ENCODE data around the gene ERBB2.

DNA sequence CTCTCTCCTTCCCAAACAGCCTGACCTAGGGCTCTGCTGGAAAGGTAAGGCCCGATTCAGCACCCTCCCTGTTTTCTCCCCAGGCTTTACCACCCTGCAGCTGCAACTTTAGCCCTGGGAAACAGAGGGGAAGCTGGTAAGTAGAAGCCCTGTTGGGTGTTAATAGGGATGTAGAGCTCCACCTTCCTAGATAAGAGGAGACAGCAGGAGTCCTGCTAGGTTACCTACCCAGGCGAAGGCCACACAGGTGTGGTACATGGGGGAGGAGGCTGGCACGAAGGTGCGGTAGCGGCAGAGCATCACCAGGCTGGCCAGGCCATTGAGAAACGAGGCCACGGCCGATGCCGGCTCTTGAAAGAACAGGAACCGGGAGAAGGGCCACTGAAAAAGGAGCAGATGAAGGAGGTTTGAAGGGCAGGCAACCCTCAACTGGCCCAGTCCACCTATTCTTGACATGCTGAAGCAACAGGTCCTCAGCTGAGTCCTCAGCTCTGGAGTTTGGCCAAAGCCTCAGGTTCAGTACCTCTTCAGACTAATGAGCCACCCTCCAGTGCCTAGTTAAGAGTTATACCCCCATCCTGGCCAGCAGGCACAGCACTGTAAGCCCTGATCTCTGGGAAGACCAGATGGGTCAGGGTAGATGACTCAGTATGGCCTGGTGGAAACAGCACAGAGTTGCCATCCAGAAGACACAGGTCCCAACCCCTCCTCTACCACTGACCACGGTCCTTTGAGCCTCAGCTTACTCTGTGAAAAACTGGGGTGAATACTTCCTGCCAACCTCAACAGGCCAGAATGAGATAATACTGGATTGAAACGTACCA lies 15.3 kb upstream of the ERBB2 start:
- TF ChIP-seq POLR2AphosphoS5 (IDR thresholded peaks at IDR 0.05) = no peak
- TF ChIP-seq, protein P1, sequence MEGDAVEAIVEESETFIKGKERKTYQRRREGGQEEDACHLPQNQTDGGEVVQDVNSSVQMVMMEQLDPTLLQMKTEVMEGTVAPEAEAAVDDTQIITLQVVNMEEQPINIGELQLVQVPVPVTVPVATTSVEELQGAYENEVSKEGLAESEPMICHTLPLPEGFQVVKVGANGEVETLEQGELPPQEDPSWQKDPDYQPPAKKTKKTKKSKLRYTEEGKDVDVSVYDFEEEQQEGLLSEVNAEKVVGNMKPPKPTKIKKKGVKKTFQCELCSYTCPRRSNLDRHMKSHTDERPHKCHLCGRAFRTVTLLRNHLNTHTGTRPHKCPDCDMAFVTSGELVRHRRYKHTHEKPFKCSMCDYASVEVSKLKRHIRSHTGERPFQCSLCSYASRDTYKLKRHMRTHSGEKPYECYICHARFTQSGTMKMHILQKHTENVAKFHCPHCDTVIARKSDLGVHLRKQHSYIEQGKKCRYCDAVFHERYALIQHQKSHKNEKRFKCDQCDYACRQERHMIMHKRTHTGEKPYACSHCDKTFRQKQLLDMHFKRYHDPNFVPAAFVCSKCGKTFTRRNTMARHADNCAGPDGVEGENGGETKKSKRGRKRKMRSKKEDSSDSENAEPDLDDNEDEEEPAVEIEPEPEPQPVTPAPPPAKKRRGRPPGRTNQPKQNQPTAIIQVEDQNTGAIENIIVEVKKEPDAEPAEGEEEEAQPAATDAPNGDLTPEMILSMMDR (IDR thresholded peaks at IDR 0.05) = no peak
- no peak for TF ChIP-seq POLR2A (IDR thresholded peaks at IDR 0.05)
- TF ChIP-seq EP300 (IDR thresholded peaks at IDR 0.05) = no peak

Measured in upper lobe of left lung (tissue), 4 donors.